HG02623 (cell line): ENCODE results near the gene APOO.

Experiments used
- ATAC-seq: cut with Tn5 transposase; IDR thresholded peaks from one replicate; pipeline ENCODE4 v1.9.1; 2021; ENCODE audit warnings: moderate library complexity; ENCODE audit not compliant: unreplicated experiment

Gene APOO

GRCh38 chrX:23820235-23820782, 87.4 kb downstream of the APOO start:
- no peak for ATAC-seq

GRCh38 chrX:23819385-23820234, 88.1 kb downstream of the APOO start:
- ATAC-seq: no peak

GRCh38 chrX:23817979-23818336, 89.8 kb downstream of the APOO start:
- no peak for ATAC-seq

- ATAC-seq: no peak
These were observed 91.6 kb downstream of the APOO start for GRCh38 chrX:23816179-23816578.

GRCh38 chrX:23815376-23815775, 92.4 kb downstream of the APOO start:
- ATAC-seq: no peak

GRCh38 chrX:23813808-23814207, 93.9 kb downstream of the APOO start:
- ATAC-seq: no peak

- no peak for ATAC-seq
These were observed 96.1 kb downstream of the APOO start for GRCh38 chrX:23811656-23812055.

- no peak for ATAC-seq
These were observed 96.6 kb downstream of the APOO start for GRCh38 chrX:23811108-23811651.

- ATAC-seq: no peak
These were observed 97.5 kb downstream of the APOO start for GRCh38 chrX:23810279-23810678.

- no peak for ATAC-seq
These were observed 102.3 kb downstream of the APOO start for GRCh38 chrX:23805389-23805788.

- no peak for ATAC-seq
These were observed 103.2 kb downstream of the APOO start for GRCh38 chrX:23804578-23804977.

GRCh38 chrX:23803931-23804381, 103.8 kb downstream of the APOO start:
- ATAC-seq: no peak

GRCh38 chrX:23802431-23802830, 105.3 kb downstream of the APOO start:
- ATAC-seq: no peak

GRCh38 chrX:23799469-23800065, 108.2 kb downstream of the APOO start:
- ATAC-seq: no peak

GRCh38 chrX:23797371-23798128, 110.2 kb downstream of the APOO start:
- ATAC-seq: no peak

- ATAC-seq: no peak
These were observed 112.5 kb downstream of the APOO start for GRCh38 chrX:23795221-23795620.

GRCh38 chrX:23792861-23793553, 114.7 kb downstream of the APOO start:
- no peak for ATAC-seq

GRCh38 chrX:23790155-23790497, 117.6 kb downstream of the APOO start:
- ATAC-seq: no peak

GRCh38 chrX:23789386-23790154, 118.2 kb downstream of the APOO start:
- no peak for ATAC-seq

- no peak for ATAC-seq
These were observed 118.8 kb downstream of the APOO start for GRCh38 chrX:23788946-23789345.
